Mesendoderm (in vitro differentiated cells): ENCODE measurements around the gene FAXC.

Experiments used
- DNase-seq: peaks from one replicate; pipeline ENCODE4 v3.0.0; 2013
- H2AK5ac ChIP-seq: 2 replicates; pipeline ENCODE4 v1.6.1; 2013; ENCODE audit warnings: low read length, inconsistent platforms
- H2BK120ac ChIP-seq: 2 replicates; pipeline ENCODE4 v1.6.1; 2013; ENCODE audit warnings: low read depth, mild to moderate bottlenecking, low read length, moderate library complexity, mixed read lengths
- H2BK15ac ChIP-seq: replicated peaks from 2 replicates; pipeline ENCODE4 v1.6.1; 2013; ENCODE audit warnings: low read depth, mild to moderate bottlenecking, moderate library complexity
- H2BK5ac ChIP-seq: 2 replicates; pipeline ENCODE4 v1.6.1; 2013; ENCODE audit warnings: low read length, inconsistent platforms
- H3K18ac ChIP-seq: 2 replicates; pipeline ENCODE4 v1.6.1; 2013; ENCODE audit warnings: mild to moderate bottlenecking, low read length, mixed read lengths
- H3K23ac ChIP-seq: one replicate; pipeline ENCODE4 v1.6.1; 2013; ENCODE audit warnings: low read length
- H3K27ac ChIP-seq: 2 replicates; pipeline ENCODE4 v1.5.1; 2013; ENCODE audit warnings: low read depth, mild to moderate bottlenecking, inconsistent platforms, low read length, moderate library complexity
- H3K27me3 ChIP-seq: 2 replicates; pipeline ENCODE4 v1.6.1; 2013; ENCODE audit warnings: low read length, control low read depth, mild to moderate bottlenecking, inconsistent platforms; ENCODE audit not compliant: insufficient read depth, poor library complexity
- H3K36me3 ChIP-seq: 2 replicates; pipeline ENCODE4 v1.6.1; 2013; ENCODE audit warnings: low read length, inconsistent platforms; ENCODE audit not compliant: control insufficient read depth, insufficient read depth
- H3K4ac ChIP-seq: one replicate; pipeline ENCODE4 v1.6.1; 2013; ENCODE audit warnings: low read depth, mild to moderate bottlenecking, low read length, moderate library complexity
- H3K4me1 ChIP-seq: 2 replicates; pipeline ENCODE4 v1.6.1; 2013; ENCODE audit warnings: low read depth, low read length, inconsistent platforms; ENCODE audit not compliant: control insufficient read depth
- H3K4me2 ChIP-seq: 2 replicates; pipeline ENCODE4 v1.6.1; 2013; ENCODE audit warnings: low read length
- H3K4me3 ChIP-seq: 2 replicates; pipeline ENCODE4 v1.5.1; 2013; ENCODE audit warnings: mild to moderate bottlenecking, low read length
- H3K56ac ChIP-seq: one replicate; pipeline ENCODE4 v1.6.1; 2013; ENCODE audit warnings: low read length
- H3K79me1 ChIP-seq: 2 replicates; pipeline ENCODE4 v1.6.1; 2013; ENCODE audit warnings: low read length, inconsistent platforms
- H3K79me2 ChIP-seq: 2 replicates; pipeline ENCODE4 v1.6.1; 2013; ENCODE audit warnings: mild to moderate bottlenecking, low read length; ENCODE audit not compliant: control insufficient read depth, insufficient read depth
- H3K9ac ChIP-seq: 2 replicates; pipeline ENCODE4 v1.6.1; 2013; ENCODE audit warnings: low read length, inconsistent platforms
- H4K5ac ChIP-seq: one replicate; pipeline ENCODE4 v1.6.1; 2013; ENCODE audit warnings: low read length
- H4K8ac ChIP-seq: one replicate; pipeline ENCODE4 v1.6.1; 2013; ENCODE audit warnings: low read depth, mild to moderate bottlenecking, control low read depth, low read length, moderate library complexity
- WGBS: extraction: QIAGEN DNeasy Blood & Tissue Kit; methylation state at CpG from one replicate; pipeline ENCODE4 v1.1.7; 2013; ENCODE audit warnings: low lambda C conversion rate, missing lambda C conversion rate; ENCODE audit not compliant: insufficient coverage; ENCODE audit errors: extremely low coverage; 5-methylcytosine and 5-hydroxymethylcytosine counted together

FAXC gene

DNA sequence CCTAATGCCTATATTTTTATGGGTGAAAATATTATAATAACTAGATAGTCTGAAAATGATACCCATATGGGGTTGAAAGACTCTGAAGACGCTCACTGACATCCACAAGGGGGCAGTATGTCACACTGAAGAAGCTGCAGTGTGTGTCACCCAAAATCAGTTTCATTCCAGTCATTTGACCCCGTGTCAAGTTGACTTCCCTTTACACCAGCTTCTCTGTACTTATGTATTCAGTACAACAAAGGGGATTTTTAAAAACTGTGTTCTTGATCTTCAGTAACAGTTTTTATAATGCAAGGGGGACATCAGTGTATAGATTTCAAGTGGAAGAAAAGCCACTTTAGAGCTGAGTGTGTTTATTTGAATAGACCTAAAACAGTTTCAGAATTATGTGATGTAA is 19.3 kb downstream of the FAXC start:
- H3K18ac ChIP-seq, result no peak overlapping the region
- WGBS, result no CpG with 5 or more reads among the region's 2 CpGs
- DNase-seq, result peak; percentile 73
- no peak overlapping the region for H3K23ac ChIP-seq
- no peak overlapping the region for H3K4me3 ChIP-seq
- no peak overlapping the region for H3K9ac ChIP-seq
- no peak overlapping the region for H3K4me2 ChIP-seq
- no peak overlapping the region for H2BK15ac ChIP-seq
- no peak overlapping the region for H2AK5ac ChIP-seq
- H3K4me1 ChIP-seq, result no peaks in the 10 kb centered on the region
- no peak overlapping the region for H2BK120ac ChIP-seq
- no peak overlapping the region for H4K8ac ChIP-seq
- no peak overlapping the region for H4K5ac ChIP-seq
- H3K36me3 ChIP-seq, result no peaks in the 10 kb centered on the region
- H3K27ac ChIP-seq, result no peak overlapping the region
- H3K27me3 ChIP-seq, result no peaks in the 10 kb centered on the region
- no peak overlapping the region for H3K56ac ChIP-seq
- H3K4ac ChIP-seq, result no peak overlapping the region
- H2BK5ac ChIP-seq, result no peak overlapping the region
- H3K79me1 ChIP-seq, result no peaks in the 10 kb centered on the region
- no peaks in the 10 kb centered on the region for H3K79me2 ChIP-seq

DNA sequence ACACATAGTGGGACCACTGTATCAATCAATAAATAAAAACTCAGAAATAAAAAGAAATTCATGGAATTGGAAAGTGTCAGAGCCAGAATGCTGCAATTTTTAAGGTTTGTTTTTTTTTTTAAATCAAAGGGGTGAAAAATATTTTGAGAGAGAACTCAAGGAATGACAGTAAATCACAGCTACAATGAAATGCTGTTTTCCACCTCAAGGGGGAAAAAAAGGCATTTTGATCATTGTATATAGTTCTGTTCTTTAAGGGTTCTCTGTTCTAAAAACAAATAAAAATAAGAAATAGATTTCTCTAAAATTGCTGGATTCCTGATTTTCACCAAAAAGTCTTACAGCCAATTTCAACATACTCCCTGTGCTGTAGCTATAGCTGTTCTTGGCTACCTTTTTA is 24.5 kb downstream of the FAXC start:
- no peak overlapping the region for H4K8ac ChIP-seq
- no peak overlapping the region for H3K4ac ChIP-seq
- no peak overlapping the region for H2AK5ac ChIP-seq
- no peak overlapping the region for H3K27ac ChIP-seq
- H3K79me1 ChIP-seq, result no peaks in the 10 kb centered on the region
- no peak overlapping the region for H2BK5ac ChIP-seq
- no peak overlapping the region for H2BK120ac ChIP-seq
- H3K79me2 ChIP-seq, result no peaks in the 10 kb centered on the region
- H3K4me3 ChIP-seq, result no peak overlapping the region
- H3K36me3 ChIP-seq, result no peaks in the 10 kb centered on the region
- DNase-seq, result no peak
- H3K4me1 ChIP-seq, result no peaks in the 10 kb centered on the region
- no peak overlapping the region for H2BK15ac ChIP-seq
- H3K56ac ChIP-seq, result no peak overlapping the region
- H3K4me2 ChIP-seq, result no peak overlapping the region
- no peak overlapping the region for H3K9ac ChIP-seq
- H3K23ac ChIP-seq, result no peak overlapping the region
- no peaks in the 10 kb centered on the region for H3K27me3 ChIP-seq
- H4K5ac ChIP-seq, result no peak overlapping the region
- H3K18ac ChIP-seq, result no peak overlapping the region

DNA sequence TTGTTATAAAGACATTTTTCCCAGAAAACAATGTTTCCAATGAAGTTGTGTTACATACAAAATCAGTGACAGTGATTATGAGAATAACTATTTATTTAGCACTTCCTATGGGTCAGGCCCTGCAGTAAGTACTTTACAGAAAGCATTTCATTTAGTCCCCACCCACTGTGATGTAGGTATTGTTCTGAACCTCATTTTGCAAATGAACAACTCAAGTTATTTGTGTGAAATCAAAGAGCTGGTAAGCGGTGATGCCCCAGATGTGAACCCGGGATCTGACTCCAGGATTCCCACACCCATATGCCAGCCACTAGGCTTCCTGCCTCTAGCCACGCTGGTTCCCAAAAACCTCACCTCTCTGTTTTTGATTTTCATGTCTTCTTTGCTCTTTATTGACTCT is 30.9 kb downstream of the FAXC start:
- Histone ChIP-seq H3K18ac (no peak overlapping the region), H3K4me3 (no peak overlapping the region), H2AK5ac (no peak overlapping the region), H3K4me2 (no peak overlapping the region), H3K79me2 (no peaks in the 10 kb centered on the region), H4K5ac (no peak overlapping the region), H3K27me3 (no peaks in the 10 kb centered on the region), H3K4ac (no peak overlapping the region), H3K79me1 (no peaks in the 10 kb centered on the region), H3K23ac (no peak overlapping the region), H2BK120ac (no peak overlapping the region), H3K56ac (no peak overlapping the region), H2BK15ac (no peak overlapping the region), H3K9ac (no peak overlapping the region), H4K8ac (no peak overlapping the region), H3K4me1 (no peaks in the 10 kb centered on the region), H2BK5ac (no peak overlapping the region), H3K27ac (no peak overlapping the region), H3K36me3 (no peaks in the 10 kb centered on the region)
- WGBS, result no CpG with 5 or more reads among the region's 3 CpGs
- no peak for DNase-seq

DNA sequence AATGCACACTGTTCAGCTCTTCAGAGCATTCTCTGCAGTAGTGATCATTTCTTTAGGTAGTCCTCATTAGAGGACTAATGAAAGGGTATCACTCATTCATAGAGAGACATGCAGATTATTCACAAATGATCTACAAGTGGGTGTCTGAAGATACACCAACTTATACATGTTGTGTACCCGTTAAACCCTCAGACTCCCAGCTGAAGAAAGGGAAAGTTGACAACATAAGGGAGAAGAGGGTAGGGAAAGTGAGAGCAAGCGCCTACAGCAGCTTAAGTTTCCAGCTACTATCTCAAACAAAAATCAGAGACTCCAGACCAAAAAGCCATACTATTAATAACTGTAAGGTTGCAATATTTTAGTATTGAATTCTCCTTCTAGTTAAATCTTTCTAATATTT is 37.1 kb downstream of the FAXC start:
- H2BK120ac ChIP-seq, result no peak overlapping the region
- no peak for DNase-seq
- H3K27ac ChIP-seq, result no peak overlapping the region
- H3K23ac ChIP-seq, result no peak overlapping the region
- H4K5ac ChIP-seq, result no peak overlapping the region
- no peak overlapping the region for H2BK5ac ChIP-seq
- no peak overlapping the region for H2AK5ac ChIP-seq
- H3K9ac ChIP-seq, result no peak overlapping the region
- no peak overlapping the region for H3K56ac ChIP-seq
- H4K8ac ChIP-seq, result no peak overlapping the region
- WGBS, result no CpG with 5 or more reads among the region's 2 CpGs
- H3K4me1 ChIP-seq, result peaks cover 3% of the 10 kb centered on the region
- H3K4me3 ChIP-seq, result no peak overlapping the region
- H3K4me2 ChIP-seq, result no peak overlapping the region
- H3K27me3 ChIP-seq, result no peaks in the 10 kb centered on the region
- no peaks in the 10 kb centered on the region for H3K36me3 ChIP-seq
- no peaks in the 10 kb centered on the region for H3K79me1 ChIP-seq
- H3K79me2 ChIP-seq, result no peaks in the 10 kb centered on the region
- H3K18ac ChIP-seq, result no peak overlapping the region
- no peak overlapping the region for H2BK15ac ChIP-seq
- H3K4ac ChIP-seq, result no peak overlapping the region

DNA sequence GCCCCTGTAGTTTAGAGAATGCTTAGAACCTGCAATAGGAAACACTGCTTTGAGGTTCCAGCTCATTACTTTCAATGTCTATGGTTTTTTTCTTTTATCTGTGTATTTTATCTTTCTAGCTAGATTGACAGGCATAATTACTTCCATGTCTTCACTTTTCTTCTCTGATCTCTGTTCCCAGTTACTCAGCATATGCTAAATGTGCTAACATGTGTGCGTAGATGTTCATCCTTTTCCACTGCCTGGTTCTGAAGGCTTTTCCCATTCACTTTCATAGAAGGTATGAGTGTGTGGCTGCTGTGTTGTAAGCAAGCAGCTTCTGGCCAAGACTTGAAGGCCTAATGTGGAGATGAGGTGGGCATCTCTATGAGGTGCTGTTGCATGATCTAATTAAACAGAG is 38.9 kb downstream of the FAXC start:
- H4K8ac ChIP-seq, result no peak overlapping the region

DNA sequence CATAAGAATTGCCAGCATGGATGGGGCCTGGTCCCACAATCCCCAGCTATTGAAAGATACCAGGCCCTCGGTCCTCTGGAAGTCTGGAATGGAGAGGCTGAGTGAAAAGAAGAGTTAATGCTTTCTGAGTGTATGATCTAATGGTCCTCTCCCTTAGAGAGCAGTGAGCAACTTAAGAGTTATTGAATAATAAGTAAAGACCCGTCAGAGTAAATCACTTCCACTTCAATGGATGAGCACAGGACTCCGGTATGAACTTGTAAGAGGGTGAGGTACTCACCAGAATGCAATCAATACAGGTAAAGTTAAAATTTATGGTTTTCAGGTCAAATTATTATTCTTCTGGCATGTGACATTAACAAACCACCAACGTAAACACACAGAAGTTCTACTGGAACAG is 39.9 kb downstream of the FAXC start:
- no peaks in the 10 kb centered on the region for H3K27me3 ChIP-seq
- H3K79me2 ChIP-seq, result no peaks in the 10 kb centered on the region
- no peak overlapping the region for H4K5ac ChIP-seq
- H3K18ac ChIP-seq, result no peak overlapping the region
- H3K4me1 ChIP-seq, result peaks cover 4% of the 10 kb centered on the region
- no peak overlapping the region for H3K4me2 ChIP-seq
- no peak overlapping the region for H2BK15ac ChIP-seq
- no peak overlapping the region for H2AK5ac ChIP-seq
- H3K9ac ChIP-seq, result no peak overlapping the region
- no peaks in the 10 kb centered on the region for H3K79me1 ChIP-seq
- no peak overlapping the region for H3K23ac ChIP-seq
- no peak overlapping the region for H4K8ac ChIP-seq
- no peak overlapping the region for H3K56ac ChIP-seq
- DNase-seq, result no peak
- no peak overlapping the region for H3K27ac ChIP-seq
- H3K36me3 ChIP-seq, result no peaks in the 10 kb centered on the region
- H2BK120ac ChIP-seq, result no peak overlapping the region
- no peak overlapping the region for H3K4me3 ChIP-seq
- no peak overlapping the region for H2BK5ac ChIP-seq
- WGBS, result no CpG with 5 or more reads among the region's 4 CpGs
- no peak overlapping the region for H3K4ac ChIP-seq

More for the DNA sequence above, 38.9 kb downstream of the FAXC start:
- no peak overlapping the region for H2BK120ac ChIP-seq
- no peak overlapping the region for H3K4me2 ChIP-seq
- no peak overlapping the region for H3K56ac ChIP-seq
- H2AK5ac ChIP-seq, result no peak overlapping the region
- H3K18ac ChIP-seq, result no peak overlapping the region
- H3K9ac ChIP-seq, result no peak overlapping the region
- DNase-seq, result no peak
- no peaks in the 10 kb centered on the region for H3K79me2 ChIP-seq
- no peak overlapping the region for H3K4ac ChIP-seq
- H3K79me1 ChIP-seq, result no peaks in the 10 kb centered on the region
- no peak overlapping the region for H4K5ac ChIP-seq
- no peak overlapping the region for H3K4me3 ChIP-seq
- no peaks in the 10 kb centered on the region for H3K27me3 ChIP-seq
- H2BK15ac ChIP-seq, result no peak overlapping the region
- no CpG with 5 or more reads among the region's 1 CpG for WGBS
- H3K4me1 ChIP-seq, result peaks cover 4% of the 10 kb centered on the region
- no peak overlapping the region for H2BK5ac ChIP-seq
- H3K36me3 ChIP-seq, result no peaks in the 10 kb centered on the region
- no peak overlapping the region for H3K27ac ChIP-seq
- no peak overlapping the region for H3K23ac ChIP-seq
